Loucy (cell line): Measurements from ENCODE around the gene WNK2.

Experiments used
- H2AFZ ChIP-seq: fragments of 200-600 bp; sonication (generic); 2 replicates; pipeline ENCODE4 v1.6.0; 2016; ENCODE audit warnings: antibody characterized with exemption, mild to moderate bottlenecking, low read length, moderate library complexity
- H3F3A ChIP-seq: fragments of 200-600 bp; 2 replicates; pipeline ENCODE4 v1.6.0; 2016; ENCODE audit warnings: antibody characterized with exemption, low read depth, mild to moderate bottlenecking
- H3K27me3 ChIP-seq: fragments of 200-600 bp; sonication (generic); 2 replicates; pipeline ENCODE4 v1.6.1; 2014; ENCODE audit warnings: low read length, mild to moderate bottlenecking; ENCODE audit not compliant: insufficient read depth, poor library complexity, severe bottlenecking
- H3K36me3 ChIP-seq: fragments of 200-600 bp; sonication (generic); 2 replicates; pipeline ENCODE4 v1.6.1; 2016; ENCODE audit warnings: low read length; ENCODE audit not compliant: insufficient read depth
- H3K4me1 ChIP-seq: fragments of 200-600 bp; sonication (generic); 2 replicates; pipeline ENCODE4 v1.5.1; 2014; ENCODE audit warnings: low read length, mild to moderate bottlenecking; ENCODE audit not compliant: insufficient read depth, poor library complexity, severe bottlenecking
- H3K4me2 ChIP-seq: fragments of 200-600 bp; sonication (generic); 2 replicates; pipeline ENCODE4 v1.6.0; 2014; ENCODE audit warnings: antibody characterized with exemption, low read length, low read depth, mild to moderate bottlenecking; ENCODE audit not compliant: poor library complexity, severe bottlenecking
- H3K4me3 ChIP-seq: fragments of 200-600 bp; sonication (generic); 2 replicates; pipeline ENCODE4 v1.5.1; 2014; ENCODE audit warnings: low read length, mild to moderate bottlenecking, mixed read lengths; ENCODE audit not compliant: poor library complexity, severe bottlenecking
- H3K79me2 ChIP-seq: fragments of 200-600 bp; sonication (generic); 2 replicates; pipeline ENCODE4 v1.6.1; 2014; ENCODE audit warnings: low read length; ENCODE audit not compliant: insufficient read depth
- H3K9ac ChIP-seq: fragments of 200-600 bp; sonication (generic); 2 replicates; pipeline ENCODE4 v1.6.0; 2014; ENCODE audit warnings: mild to moderate bottlenecking, low read depth, low read length, moderate library complexity; ENCODE audit not compliant: poor library complexity, severe bottlenecking
- H3K9me2 ChIP-seq: fragments of 200-600 bp; sonication (generic); replicated peaks from 2 replicates; pipeline ENCODE4 v1.6.1; 2016; ENCODE audit warnings: low read depth, low read length, mixed read lengths
- H3K9me3 ChIP-seq: fragments of 200-600 bp; sonication (generic); 2 replicates; pipeline ENCODE4 v1.6.1; 2014; ENCODE audit warnings: mild to moderate bottlenecking, antibody characterized with exemption, low read length, low read depth; ENCODE audit not compliant: insufficient read depth
- H4K20me1 ChIP-seq: fragments of 200-600 bp; sonication (generic); 2 replicates; pipeline ENCODE4 v1.6.0; 2014; ENCODE audit warnings: antibody characterized with exemption, low read length, mild to moderate bottlenecking; ENCODE audit not compliant: insufficient read depth, poor library complexity, severe bottlenecking
- EZH2phosphoT487 ChIP-seq: fragments of 200-600 bp; IDR thresholded peaks from 2 replicates; pipeline ENCODE4 v1.6.1; 2018; ENCODE audit warnings: antibody characterized with exemption, mild to moderate bottlenecking, moderate library complexity, borderline replicate concordance
- TF ChIP-seq, protein P1 (sequence below): fragments of 200-600 bp; sonication (generic); conservative IDR thresholded peaks from 2 replicates; pipeline ENCODE4 v1.5.1; 2014; ENCODE audit warnings: mild to moderate bottlenecking, antibody characterized with exemption, low read length

The WNK2 gene

DNA sequence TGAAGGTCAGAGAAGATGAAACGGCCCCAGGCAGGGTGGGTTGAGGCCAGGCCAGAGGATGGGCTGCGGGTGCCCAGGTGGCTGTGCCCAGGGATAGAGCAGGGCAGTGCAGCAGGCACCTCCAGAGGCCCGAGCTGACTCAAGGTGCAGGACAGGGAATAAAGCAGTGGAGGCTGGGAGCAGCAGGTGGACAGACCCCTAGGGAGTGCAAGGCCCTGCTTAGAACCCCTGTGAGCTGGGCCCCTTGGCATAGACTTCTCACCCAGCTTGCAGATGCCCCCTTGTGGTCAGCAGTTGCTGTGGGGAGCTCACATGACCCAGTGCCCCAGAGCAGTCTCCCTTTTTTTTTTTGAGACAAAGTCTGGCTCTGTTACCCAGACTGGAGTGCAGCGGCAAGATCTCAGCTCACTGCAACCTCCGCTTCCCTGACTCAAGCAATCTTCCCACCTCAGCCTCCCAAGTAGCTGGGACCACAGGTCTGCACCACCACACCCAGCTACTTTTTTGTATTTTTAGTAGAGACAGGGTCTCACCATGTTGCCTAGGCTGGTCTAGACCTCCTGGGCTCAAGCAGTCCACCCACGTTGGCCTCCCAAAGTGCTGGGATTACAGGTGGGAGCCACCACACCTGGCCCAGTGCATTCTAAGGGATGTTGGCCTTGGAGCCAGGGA, 118.8 kb downstream of the WNK2 start:
- no peaks in the 10 kb centered on the region for H3K9me2 ChIP-seq
- no peak overlapping the region for H3K4me2 ChIP-seq
- no peak overlapping the region for H2AFZ ChIP-seq
- H4K20me1 ChIP-seq = no peaks in the 10 kb centered on the region
- no peaks in the 10 kb centered on the region for H3K9me3 ChIP-seq
- H3K4me3 ChIP-seq = no peak overlapping the region
- no peaks in the 10 kb centered on the region for H3K27me3 ChIP-seq
- H3K9ac ChIP-seq = no peak overlapping the region
- no peaks in the 10 kb centered on the region for H3K79me2 ChIP-seq
- no peaks in the 10 kb centered on the region for H3K4me1 ChIP-seq
- no peaks in the 10 kb centered on the region for H3K36me3 ChIP-seq
- no peak for TF ChIP-seq EZH2phosphoT487
- TF ChIP-seq, protein P1, sequence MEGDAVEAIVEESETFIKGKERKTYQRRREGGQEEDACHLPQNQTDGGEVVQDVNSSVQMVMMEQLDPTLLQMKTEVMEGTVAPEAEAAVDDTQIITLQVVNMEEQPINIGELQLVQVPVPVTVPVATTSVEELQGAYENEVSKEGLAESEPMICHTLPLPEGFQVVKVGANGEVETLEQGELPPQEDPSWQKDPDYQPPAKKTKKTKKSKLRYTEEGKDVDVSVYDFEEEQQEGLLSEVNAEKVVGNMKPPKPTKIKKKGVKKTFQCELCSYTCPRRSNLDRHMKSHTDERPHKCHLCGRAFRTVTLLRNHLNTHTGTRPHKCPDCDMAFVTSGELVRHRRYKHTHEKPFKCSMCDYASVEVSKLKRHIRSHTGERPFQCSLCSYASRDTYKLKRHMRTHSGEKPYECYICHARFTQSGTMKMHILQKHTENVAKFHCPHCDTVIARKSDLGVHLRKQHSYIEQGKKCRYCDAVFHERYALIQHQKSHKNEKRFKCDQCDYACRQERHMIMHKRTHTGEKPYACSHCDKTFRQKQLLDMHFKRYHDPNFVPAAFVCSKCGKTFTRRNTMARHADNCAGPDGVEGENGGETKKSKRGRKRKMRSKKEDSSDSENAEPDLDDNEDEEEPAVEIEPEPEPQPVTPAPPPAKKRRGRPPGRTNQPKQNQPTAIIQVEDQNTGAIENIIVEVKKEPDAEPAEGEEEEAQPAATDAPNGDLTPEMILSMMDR = peak; percentile 76
- H3F3A ChIP-seq = no peaks in the 10 kb centered on the region

DNA sequence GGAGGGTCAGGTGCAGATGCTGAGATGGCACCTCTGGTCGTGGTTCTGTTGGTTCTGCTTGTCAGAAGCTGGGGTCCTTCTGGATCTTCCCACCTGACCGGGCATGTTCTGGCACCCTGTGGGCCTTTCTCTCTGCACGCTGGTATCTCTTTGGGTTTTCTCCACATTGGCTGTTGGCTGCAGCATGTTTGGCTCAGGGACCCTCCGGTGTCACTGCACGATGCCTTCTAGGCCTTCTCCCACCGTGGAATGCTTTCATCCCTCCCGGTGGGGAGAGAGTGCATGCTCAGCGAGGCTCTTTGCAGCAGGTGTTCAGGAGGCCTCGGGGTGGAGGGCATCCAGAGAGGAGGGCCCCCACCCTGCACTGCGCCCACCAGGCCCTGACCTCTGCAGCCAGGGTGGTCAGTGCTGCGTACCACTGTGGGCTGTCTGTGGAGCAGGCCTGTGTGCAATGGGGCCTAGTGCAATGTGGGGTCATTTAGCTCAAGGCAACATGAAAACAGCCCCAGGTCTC, 119.4 kb downstream of the WNK2 start:
- Histone ChIP-seq H3K36me3 (no peaks in the 10 kb centered on the region), H3K4me2 (no peak overlapping the region), H3K9ac (no peak overlapping the region), H3K79me2 (no peaks in the 10 kb centered on the region), H4K20me1 (no peaks in the 10 kb centered on the region), H3K4me3 (no peak overlapping the region), H3K9me3 (no peaks in the 10 kb centered on the region), H3F3A (no peaks in the 10 kb centered on the region), H3K9me2 (no peaks in the 10 kb centered on the region), H3K4me1 (no peaks in the 10 kb centered on the region), H3K27me3 (no peaks in the 10 kb centered on the region), H2AFZ (no peak overlapping the region)
- no peak for TF ChIP-seq EZH2phosphoT487
- TF ChIP-seq, protein P1 = no peak

DNA sequence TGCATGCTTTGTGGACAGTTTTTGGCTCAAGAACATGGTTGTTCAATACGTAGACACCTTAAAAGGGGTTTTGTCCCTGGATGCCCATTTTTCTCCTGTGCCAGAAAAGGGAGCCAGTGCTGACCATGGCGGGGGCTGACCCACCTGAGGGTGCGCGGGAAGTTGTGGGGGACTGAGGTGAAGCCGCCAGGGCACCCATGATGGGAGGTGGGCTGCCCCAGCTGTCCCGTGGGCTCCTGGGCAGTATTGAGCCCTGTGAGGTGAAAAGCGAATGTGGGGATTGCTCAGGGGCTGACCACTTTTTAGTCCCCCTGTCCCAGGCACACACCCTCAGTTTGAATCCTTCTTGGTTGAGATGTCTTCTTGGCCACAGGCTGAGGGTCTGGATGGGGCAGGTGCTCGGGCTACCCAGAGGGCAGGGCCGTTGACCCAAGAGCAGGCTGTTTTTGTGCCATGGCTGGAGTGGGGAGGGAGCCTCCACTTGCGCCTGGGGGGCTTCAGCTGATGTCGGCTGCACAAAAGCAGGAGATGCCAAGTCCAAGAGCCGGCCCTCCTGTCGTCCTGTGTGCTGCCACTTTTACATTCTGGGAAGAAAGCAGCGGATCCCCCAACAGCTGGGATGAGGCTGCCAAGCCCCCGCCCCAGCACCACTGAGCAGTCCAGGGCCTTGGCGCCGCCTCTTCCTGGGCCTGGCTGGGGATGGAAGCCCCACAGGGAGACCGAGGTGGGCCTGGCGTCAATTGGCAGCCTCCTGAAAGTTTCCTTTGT, 120.1 kb downstream of the WNK2 start:
- no peak overlapping the region for H3K4me2 ChIP-seq
- H3K36me3 ChIP-seq = no peaks in the 10 kb centered on the region
- H3K4me3 ChIP-seq = no peak overlapping the region
- H3F3A ChIP-seq = no peaks in the 10 kb centered on the region
- no peak overlapping the region for H3K9ac ChIP-seq
- TF ChIP-seq EZH2phosphoT487 = no peak
- TF ChIP-seq, protein P1 = no peak
- no peaks in the 10 kb centered on the region for H3K4me1 ChIP-seq
- no peaks in the 10 kb centered on the region for H3K9me3 ChIP-seq
- H4K20me1 ChIP-seq = no peaks in the 10 kb centered on the region
- H3K27me3 ChIP-seq = no peaks in the 10 kb centered on the region
- no peak overlapping the region for H2AFZ ChIP-seq
- H3K79me2 ChIP-seq = no peaks in the 10 kb centered on the region
- no peaks in the 10 kb centered on the region for H3K9me2 ChIP-seq
